GM12875 (cell line): ENCODE measurements around the gene TNRC18.

Source experiments
- H3K4me3 ChIP-seq: one replicate; pipeline ENCODE4 v1.5.1; 2011; ENCODE audit warnings: low read depth, low read length, control low read depth
- CTCF ChIP-seq: IDR thresholded peaks from 2 replicates; pipeline ENCODE4 v1.5.1; 2011; ENCODE audit warnings: low read depth, mild to moderate bottlenecking, control low read depth, inconsistent platforms, low read length, moderate library complexity, borderline replicate concordance; ENCODE audit not compliant: insufficient read depth

The TNRC18 gene

GRCh38 chr7:5431560-5432015, 8.0 kb upstream of the TNRC18 start:
- H3K4me3 ChIP-seq = no peak overlapping the region
- TF ChIP-seq CTCF = no peak

DNA sequence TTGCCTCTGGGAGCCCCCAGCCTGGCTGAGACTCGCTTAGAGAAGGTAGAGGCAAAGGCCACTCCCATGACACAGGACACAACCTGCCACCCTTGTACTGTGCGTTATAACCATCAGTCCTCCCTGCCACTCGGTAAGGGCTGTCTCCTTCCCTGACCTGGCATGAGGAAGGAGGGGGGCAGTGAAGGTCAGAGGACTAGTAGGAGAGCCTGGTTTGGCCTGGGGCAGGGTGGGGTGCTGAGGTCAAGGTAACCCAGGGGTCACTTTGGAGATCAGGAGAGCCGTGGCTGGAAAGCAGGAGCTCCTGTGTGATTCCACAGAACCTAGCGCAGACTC, 6.9 kb upstream of the TNRC18 start:
- TF ChIP-seq CTCF = no peak
- H3K4me3 ChIP-seq = no peak overlapping the region

GRCh38 chr7:5429857-5430611, 6.4 kb upstream of the TNRC18 start:
- no peak for TF ChIP-seq CTCF
- no peak overlapping the region for H3K4me3 ChIP-seq

DNA sequence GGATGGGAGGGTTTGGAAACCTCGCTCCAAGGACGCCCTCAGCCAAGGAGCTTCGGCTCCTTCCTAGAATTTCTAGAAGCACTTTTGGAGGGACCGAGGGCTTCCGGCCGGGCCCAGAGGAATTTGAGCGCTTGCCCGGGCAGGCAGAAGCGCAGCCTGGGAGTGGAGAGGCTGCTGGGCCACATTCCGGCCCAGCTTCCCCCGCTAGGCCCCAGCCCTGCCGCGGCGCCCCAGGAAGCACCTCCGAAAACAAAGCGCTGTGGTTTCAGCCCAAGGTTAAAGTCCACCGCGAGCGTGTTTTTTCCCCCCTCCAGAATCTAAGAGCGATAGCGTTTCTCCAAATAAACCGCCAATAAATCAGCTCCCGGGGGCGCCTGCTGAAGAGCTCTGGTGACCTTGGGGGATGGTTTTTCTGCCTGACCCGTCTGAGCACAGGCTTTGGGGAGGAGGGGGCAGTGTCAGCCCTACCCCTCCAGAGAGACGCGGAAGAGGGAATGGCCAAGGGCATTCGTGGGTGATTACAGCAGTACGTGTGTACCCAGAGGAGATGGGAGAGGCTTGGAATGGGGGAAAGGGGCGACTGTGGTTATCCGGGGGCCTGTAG, 5.7 kb upstream of the TNRC18 start:
- H3K4me3 ChIP-seq = no peak overlapping the region
- TF ChIP-seq CTCF = no peak

- no peak for TF ChIP-seq CTCF
- no peak overlapping the region for H3K4me3 ChIP-seq
Measured at GRCh38 chr7:5428478-5429252, 5.0 kb upstream of the TNRC18 start.

GRCh38 chr7:5426226-5426475, 2.5 kb upstream of the TNRC18 start:
- no peak overlapping the region for H3K4me3 ChIP-seq
- no peak for TF ChIP-seq CTCF

DNA sequence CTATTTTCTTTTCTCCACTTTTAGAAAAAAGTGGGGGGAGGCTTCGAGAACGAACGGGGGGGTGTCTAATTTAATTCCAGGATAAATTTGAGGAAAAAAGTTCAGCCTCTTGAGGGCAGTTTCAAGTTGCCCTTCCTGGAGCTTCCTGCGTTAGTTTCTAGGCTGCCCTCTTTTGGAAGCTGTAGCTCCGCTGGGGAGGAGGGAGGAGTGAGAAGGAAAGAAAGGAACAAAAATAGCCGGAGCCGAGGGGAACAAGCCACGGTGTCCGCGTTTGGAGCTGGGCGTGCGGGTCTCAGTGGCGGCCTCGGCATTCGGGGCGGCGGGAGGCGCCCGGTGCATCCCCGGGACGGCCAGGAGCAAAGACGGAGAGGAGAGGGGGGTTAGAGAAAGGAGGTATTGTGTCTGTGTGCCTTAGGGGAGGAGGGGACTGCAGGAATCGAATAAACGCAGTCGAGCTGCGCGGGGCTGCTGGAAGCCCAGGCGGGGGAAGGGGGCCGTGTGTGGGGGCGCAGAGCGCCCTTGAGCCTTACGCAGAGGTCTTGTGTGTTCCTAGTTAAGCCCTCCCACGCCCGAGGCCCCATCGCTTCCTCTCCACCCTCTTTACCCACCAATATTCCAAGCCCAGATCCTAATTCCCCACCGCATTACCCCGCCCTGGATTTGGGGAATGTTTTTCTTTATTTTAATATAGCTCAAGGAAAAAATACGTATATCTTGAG, 2.0 kb upstream of the TNRC18 start:
- no peak overlapping the region for H3K4me3 ChIP-seq

More for the DNA sequence above, 2.0 kb upstream of the TNRC18 start:
- TF ChIP-seq CTCF = no peak
